Thymus (tissue), 11 donors: ENCODE data around the gene BRPF3. TPM values are rescaled to one million over a fixed set of nuclear protein-coding genes. Genes with fewer than 3 reads are reported as not detected.

Source experiments
- DNase-seq, 9 donors: peaks; one replicate each; pipeline ENCODE4 v3.0.0-alpha.2; 2013; ENCODE audit warnings: low spot score in 9 of 9, low read depth in 6 of 9, missing footprints in 1 of 9
- H3K27ac ChIP-seq, 2 donors: one replicate each; pipeline ENCODE4 v1.5.1; 2013; ENCODE audit warnings: control low read depth in 1 of 2, low read depth in 1 of 2, low read length in 1 of 2, mild to moderate bottlenecking in 1 of 2, moderate library complexity in 1 of 2
- H3K27me3 ChIP-seq, 2 donors: one replicate each; pipeline ENCODE4 v1.5.1; 2013; ENCODE audit warnings: low read length in 1 of 2; ENCODE audit not compliant: control insufficient read depth in 2 of 2, insufficient read depth in 1 of 2
- H3K36me3 ChIP-seq, 2 donors: one replicate each; pipeline ENCODE4 v1.5.1; 2013; ENCODE audit warnings: low read length in 1 of 2, mild to moderate bottlenecking in 1 of 2, moderate library complexity in 1 of 2; ENCODE audit not compliant: control insufficient read depth in 2 of 2, insufficient read depth in 2 of 2
- H3K4me1 ChIP-seq, 2 donors: one replicate each; pipeline ENCODE4 v1.5.1; 2013; ENCODE audit warnings: low read length in 2 of 2; ENCODE audit not compliant: control insufficient read depth in 2 of 2, insufficient read depth in 2 of 2
- H3K4me3 ChIP-seq, 2 donors: one replicate each; pipeline ENCODE4 v1.5.1; 2013; ENCODE audit warnings: low read length in 2 of 2, control low read depth in 1 of 2, mild to moderate bottlenecking in 1 of 2
- H3K9me3 ChIP-seq, 2 donors: one replicate each; pipeline ENCODE4 v1.5.1; 2013; ENCODE audit warnings: low read length in 1 of 2, mild to moderate bottlenecking in 1 of 2; ENCODE audit not compliant: control insufficient read depth in 2 of 2, insufficient read depth in 1 of 2
- WGBS: extraction: QIAGEN DNeasy Blood & Tissue Kit; methylation state at CpG from one replicate; pipeline ENCODE4 v1.1.7; 2013; 5-methylcytosine and 5-hydroxymethylcytosine counted together
- polyA plus RNA-seq: library from polyadenylated mRNA; stranded (reverse); fragments of 200-250 nt; gene quantifications from one replicate; pipeline ENCODE4 v1.2.3, GENCODE V29; 2013
- total RNA-seq: library from RNA; stranded (reverse); fragments of 120-200 nt; gene quantifications from one replicate; pipeline ENCODE4 v1.2.4, GENCODE V29; 2013
- donor health status: healthy.

The BRPF3 gene
- total and polyA plus RNA-seq, 2 donors = 5.4 to 9.9 TPM

- H3K4me1 ChIP-seq = no peaks in the 10 kb centered on the region
- no peak overlapping the region for H3K27ac ChIP-seq
- no peaks in the 10 kb centered on the region for H3K9me3 ChIP-seq
- no peak for DNase-seq
- WGBS = 98% methylated on average over 4 of the region's 4 CpGs
- H3K27me3 ChIP-seq = no peaks in the 10 kb centered on the region
- no peak overlapping the region for H3K4me3 ChIP-seq
- H3K36me3 ChIP-seq = peaks cover 61 to 88% of the 10 kb centered on the region in 2 donors
Observed at GRCh38 chr6:36220226-36220625, 23.7 kb downstream of the BRPF3 start.

GRCh38 chr6:36221674-36222073, 25.1 kb downstream of the BRPF3 start:
- Histone ChIP-seq H3K4me3 (no peak overlapping the region), H3K9me3 (no peaks in the 10 kb centered on the region), H3K27me3 (no peaks in the 10 kb centered on the region), H3K27ac (no peak overlapping the region), H3K4me1 (no peaks in the 10 kb centered on the region), H3K36me3 (peaks cover 53 to 80% of the 10 kb centered on the region in 2 donors)
- DNase-seq = no peak
- WGBS = 96% methylated on average over 2 of the region's 2 CpGs

GRCh38 chr6:36222924-36223323, 26.4 kb downstream of the BRPF3 start:
- peaks cover 48 to 74% of the 10 kb centered on the region in 2 donors for H3K36me3 ChIP-seq
- no peaks in the 10 kb centered on the region for H3K4me1 ChIP-seq
- DNase-seq = no peak
- WGBS = 97% methylated on average over 4 of the region's 4 CpGs
- H3K4me3 ChIP-seq = no peak overlapping the region
- no peaks in the 10 kb centered on the region for H3K9me3 ChIP-seq
- H3K27me3 ChIP-seq = no peaks in the 10 kb centered on the region
- H3K27ac ChIP-seq = no peak overlapping the region

DNA sequence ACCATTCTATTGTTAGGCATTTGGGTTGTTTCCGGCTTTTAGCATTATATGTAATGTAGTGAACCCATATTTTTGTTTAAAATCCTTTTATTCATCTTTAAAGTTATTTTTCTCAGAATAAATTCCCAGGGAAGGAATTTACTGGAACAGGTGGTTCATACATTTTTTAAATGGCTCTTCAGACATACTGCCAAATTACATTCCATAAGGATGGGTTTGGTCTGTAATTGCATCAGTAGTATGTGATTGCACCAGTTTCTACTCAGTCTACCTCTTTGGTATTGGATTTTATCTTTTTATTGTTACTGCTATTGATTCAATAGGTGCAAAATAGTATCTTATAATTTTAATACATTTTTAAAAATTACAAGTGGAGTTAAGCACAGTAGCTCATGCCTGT, 27.2 kb downstream of the BRPF3 start:
- no peaks in the 10 kb centered on the region for H3K9me3 ChIP-seq
- no peaks in the 10 kb centered on the region for H3K4me1 ChIP-seq
- WGBS = 96% methylated on average over 1 of the region's 1 CpG
- no peak overlapping the region for H3K27ac ChIP-seq
- no peak for DNase-seq
- H3K27me3 ChIP-seq = no peaks in the 10 kb centered on the region
- H3K4me3 ChIP-seq = no peak overlapping the region
- H3K36me3 ChIP-seq = peaks cover 49 to 75% of the 10 kb centered on the region in 2 donors

DNA sequence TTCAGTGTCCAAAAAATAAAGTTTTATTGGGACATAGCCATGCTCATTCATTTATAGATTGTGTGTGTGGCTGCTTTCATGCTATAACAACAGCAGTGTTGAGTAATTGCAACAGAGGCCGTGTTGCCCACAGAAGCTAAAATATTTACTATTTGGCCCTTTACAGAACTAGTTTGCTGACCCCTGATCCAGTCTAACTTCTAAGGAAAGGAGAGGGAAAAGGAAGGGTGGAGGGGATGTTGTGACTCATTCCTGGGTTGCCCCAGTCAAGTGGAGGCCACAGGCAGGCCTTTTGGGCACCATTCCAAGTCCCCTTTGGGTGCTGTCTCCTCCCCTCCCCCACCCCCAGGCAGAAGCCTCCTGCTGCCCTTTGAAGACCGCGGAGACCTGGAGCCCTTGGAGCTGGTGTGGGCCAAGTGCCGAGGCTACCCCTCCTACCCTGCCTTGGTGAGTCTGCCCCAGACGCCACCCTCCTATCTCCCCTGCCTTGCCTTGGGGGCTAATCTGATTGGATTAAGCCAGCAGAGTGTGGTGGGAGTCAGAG, 28.4 kb downstream of the BRPF3 start:
- no peaks in the 10 kb centered on the region for H3K9me3 ChIP-seq

DNA sequence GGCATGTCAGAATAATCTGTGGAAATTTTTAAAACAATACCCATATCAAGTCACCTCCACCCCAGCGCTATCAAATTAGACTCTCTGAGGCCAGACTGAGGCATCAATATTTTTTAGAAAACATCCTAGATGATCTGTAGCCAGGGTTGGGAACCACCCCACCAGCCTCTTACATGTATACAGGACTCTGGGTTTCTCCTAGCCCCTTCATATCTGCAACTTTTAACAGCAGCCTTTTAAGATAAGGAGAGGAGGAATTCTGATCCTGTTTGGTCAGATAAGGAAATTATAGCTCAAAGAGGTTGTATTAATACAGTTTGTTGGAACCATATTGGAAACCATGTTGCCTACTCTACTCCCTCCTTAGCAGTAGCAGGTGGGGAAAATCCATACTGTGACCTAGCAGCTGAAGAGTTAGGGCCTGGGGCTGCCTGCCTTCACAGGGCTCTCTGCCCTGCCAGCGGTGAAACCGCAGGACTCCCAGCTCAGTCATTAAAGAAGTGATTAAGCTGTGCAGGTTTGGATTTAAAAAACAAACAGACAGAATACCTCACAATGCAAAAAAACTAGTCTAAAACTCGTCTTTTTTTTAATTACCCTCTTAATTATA, 30.0 kb downstream of the BRPF3 start:
- no peaks in the 10 kb centered on the region for H3K27me3 ChIP-seq
- 98% methylated on average over 4 of the region's 4 CpGs for WGBS
- no peak for DNase-seq
- no peaks in the 10 kb centered on the region for H3K4me1 ChIP-seq
- H3K27ac ChIP-seq = no peak overlapping the region
- H3K4me3 ChIP-seq = no peak overlapping the region
- no peaks in the 10 kb centered on the region for H3K9me3 ChIP-seq
- peaks cover 66 to 81% of the 10 kb centered on the region in 2 donors for H3K36me3 ChIP-seq

More for the DNA sequence above, 28.4 kb downstream of the BRPF3 start:
- Histone ChIP-seq H3K27me3 (no peaks in the 10 kb centered on the region), H3K36me3 (peaks cover 50 to 76% of the 10 kb centered on the region in 2 donors), H3K4me1 (no peaks in the 10 kb centered on the region), H3K27ac (no peak overlapping the region), H3K4me3 (no peak overlapping the region)
- no peak for DNase-seq
- WGBS = 97% methylated on average over 5 of the region's 5 CpGs

DNA sequence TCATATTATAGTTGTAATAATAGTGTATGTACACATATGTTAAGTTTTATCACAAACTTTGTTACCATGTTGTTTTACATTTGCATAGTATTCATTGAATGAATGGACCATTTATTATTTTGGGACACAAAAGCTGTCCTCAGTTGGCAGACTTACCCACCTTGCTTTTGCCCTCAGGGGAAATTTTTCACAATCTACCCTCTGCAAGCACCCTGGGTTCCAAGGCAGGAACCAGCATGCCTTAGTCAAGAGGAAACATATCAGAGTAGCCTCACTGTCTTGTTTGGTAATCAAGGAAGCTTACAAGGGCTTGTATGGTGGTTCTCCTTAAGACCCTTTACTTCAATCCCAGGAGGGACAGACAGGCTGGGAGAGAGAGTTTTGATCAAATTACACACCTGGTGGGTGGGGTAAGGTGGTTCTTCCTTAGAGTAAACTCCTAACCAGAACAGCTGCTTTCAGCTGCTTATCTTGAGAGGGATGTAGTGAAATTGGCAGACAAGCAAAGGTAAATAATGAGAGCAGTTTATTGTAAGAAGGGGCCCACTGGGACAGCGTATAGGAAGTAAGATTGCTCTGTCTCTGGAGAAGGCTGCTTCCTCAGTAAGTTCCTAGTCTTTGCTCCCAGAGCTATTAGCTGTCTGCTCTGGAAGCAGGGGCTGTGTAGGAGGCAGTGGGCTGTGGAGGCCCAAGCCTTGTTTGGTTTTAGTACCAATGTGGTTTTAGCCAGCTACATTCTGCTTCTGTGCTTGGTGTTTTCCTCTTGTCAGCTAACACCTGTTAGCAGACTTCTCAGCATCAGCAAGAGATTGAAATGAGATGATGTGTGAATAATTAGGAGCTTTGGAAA, 31.1 kb downstream of the BRPF3 start:
- 97% methylated on average over 1 of the region's 1 CpG for WGBS
- Histone ChIP-seq H3K36me3 (peaks cover 61 to 73% of the 10 kb centered on the region in 2 donors), H3K4me1 (no peaks in the 10 kb centered on the region), H3K27ac (no peak overlapping the region), H3K9me3 (no peaks in the 10 kb centered on the region), H3K27me3 (no peaks in the 10 kb centered on the region), H3K4me3 (no peak overlapping the region)
- DNase-seq = no peak

GRCh38 chr6:36229223-36229622, 32.7 kb downstream of the BRPF3 start:
- H3K27ac ChIP-seq = no peak overlapping the region
- H3K4me1 ChIP-seq = no peaks in the 10 kb centered on the region
- H3K36me3 ChIP-seq = peaks cover 66% of the 10 kb centered on the region in 2 donors
- no peaks in the 10 kb centered on the region for H3K27me3 ChIP-seq
- 96% methylated on average over 5 of the region's 5 CpGs for WGBS
- DNase-seq = no peak
- H3K4me3 ChIP-seq = no peak overlapping the region
- H3K9me3 ChIP-seq = no peaks in the 10 kb centered on the region

DNA sequence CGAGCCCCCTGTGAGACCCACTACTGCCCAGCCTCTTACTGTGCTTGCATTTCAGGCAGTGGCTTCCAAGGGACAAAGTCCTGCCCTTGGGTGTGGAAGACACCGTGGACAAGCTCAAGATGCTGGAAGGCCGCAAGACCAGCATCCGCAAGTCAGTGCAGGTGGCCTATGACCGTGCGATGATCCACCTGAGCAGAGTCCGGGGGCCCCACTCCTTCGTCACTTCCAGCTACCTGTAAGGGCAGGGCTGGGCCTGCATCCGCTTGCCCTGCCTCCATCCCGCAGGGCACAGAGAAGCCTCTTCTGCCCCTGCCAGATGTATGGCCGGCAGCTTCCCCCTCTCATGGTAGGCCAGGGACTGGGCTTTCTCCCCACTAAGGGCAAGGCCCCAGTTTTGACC, 33.8 kb downstream of the BRPF3 start:
- H3K4me3 ChIP-seq = no peak overlapping the region
- no peaks in the 10 kb centered on the region for H3K9me3 ChIP-seq
- no peak for DNase-seq
- H3K27me3 ChIP-seq = no peaks in the 10 kb centered on the region
- no peak overlapping the region for H3K27ac ChIP-seq
- H3K4me1 ChIP-seq = no peaks in the 10 kb centered on the region
- 97% methylated on average over 11 of the region's 11 CpGs for WGBS
- peaks cover 55 to 58% of the 10 kb centered on the region in 2 donors for H3K36me3 ChIP-seq
